GM21528 (cell line): Measurements from ENCODE around the gene AKAP1.
"Not testable (repeated sequence)": the region's sequence is repeated elsewhere in the genome, so short reads cannot be mapped to it uniquely, and the experiment has no call there.

Experiments used
- ATAC-seq: cut with Tn5 transposase; IDR thresholded peaks from one replicate; pipeline ENCODE4 v1.9.1; 2021; ENCODE audit warnings: mild to moderate bottlenecking, moderate library complexity; ENCODE audit not compliant: unreplicated experiment, low FRiP score

Gene AKAP1

GRCh38 chr17:57102660-57103059, 17.6 kb downstream of the AKAP1 start:
- ATAC-seq = not testable (repeated sequence)

DNA sequence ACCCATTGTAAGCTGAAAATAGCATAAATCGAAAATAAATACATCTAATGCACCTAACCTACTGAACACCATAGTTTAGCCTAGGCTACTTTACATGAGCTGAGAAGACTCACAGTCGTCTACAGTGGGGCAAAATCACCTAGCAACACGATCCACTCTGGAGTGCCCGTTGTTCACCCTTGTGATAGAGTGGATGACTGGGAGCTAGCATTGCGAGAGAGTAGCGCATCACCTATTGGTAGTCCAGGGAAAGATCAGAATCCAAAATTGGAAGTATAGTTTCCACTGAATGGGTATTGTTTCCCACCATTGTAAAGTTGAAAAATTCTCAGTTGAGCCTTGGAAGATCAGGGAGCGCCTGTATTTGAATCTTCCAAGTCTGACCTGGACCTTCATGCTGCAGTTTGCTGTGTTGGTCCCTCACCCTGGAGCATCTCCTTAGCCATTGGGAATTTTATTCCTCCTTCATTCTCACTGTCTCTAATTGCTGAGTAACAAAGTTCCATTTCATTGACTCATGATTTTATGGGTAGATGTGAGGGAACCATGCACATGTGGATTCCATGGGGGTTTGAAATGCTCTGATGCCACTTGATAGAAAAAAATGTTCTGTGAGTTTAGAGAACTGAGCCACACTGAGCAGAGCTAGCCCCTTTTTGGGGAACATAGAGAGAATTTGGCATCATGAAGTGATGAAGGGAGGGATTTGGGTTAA, 19.6 kb downstream of the AKAP1 start:
- no peak for ATAC-seq

DNA sequence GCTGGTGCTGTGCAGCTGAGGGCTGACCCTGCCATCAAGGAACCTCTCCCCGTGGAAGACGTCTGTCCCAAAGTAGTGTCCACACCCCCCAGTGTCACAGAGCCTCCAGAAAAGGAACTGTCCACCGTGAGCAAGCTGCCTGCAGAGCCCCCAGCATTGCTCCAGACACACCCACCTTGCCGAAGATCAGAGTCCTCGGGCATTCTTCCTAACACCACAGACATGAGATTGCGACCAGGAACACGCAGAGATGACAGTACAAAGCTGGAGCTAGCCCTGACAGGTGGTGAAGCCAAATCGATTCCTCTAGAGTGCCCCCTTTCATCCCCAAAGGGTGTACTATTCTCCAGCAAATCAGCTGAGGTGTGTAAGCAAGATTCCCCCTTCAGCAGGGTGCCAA, 20.5 kb downstream of the AKAP1 start:
- ATAC-seq = no peak

GRCh38 chr17:57106107-57106835, 21.2 kb downstream of the AKAP1 start:
- no peak for ATAC-seq

DNA sequence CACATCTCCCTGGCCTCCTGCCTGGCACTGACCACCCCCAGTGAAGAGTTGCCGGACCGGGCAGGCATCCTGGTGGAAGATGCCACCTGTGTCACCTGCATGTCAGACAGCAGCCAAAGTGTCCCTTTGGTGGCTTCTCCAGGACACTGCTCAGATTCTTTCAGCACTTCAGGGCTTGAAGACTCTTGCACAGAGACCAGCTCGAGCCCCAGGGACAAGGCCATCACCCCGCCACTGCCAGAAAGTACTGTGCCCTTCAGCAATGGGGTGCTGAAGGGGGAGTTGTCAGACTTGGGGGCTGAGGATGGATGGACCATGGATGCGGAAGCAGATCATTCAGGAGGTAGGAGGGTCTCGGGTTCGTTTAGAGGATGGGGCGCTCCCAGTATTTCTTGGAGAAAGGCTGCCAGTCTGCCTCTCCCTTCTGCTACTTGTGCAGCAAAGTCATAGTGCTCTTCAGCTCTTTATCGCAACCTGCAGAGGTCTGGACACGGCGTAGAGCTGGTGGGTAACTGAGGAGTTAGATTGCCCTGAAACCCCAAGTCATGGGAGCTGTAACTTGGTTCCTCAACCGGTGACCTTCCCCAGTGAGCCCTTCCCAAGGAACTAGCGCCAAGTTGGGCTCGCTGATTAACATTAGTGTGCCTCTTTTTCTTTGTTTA, 21.9 kb downstream of the AKAP1 start:
- no peak for ATAC-seq

- no peak for ATAC-seq
Measured at GRCh38 chr17:57107498-57108101, 22.6 kb downstream of the AKAP1 start.

- ATAC-seq = no peak
Measured at GRCh38 chr17:57108671-57109392, 23.8 kb downstream of the AKAP1 start.

DNA sequence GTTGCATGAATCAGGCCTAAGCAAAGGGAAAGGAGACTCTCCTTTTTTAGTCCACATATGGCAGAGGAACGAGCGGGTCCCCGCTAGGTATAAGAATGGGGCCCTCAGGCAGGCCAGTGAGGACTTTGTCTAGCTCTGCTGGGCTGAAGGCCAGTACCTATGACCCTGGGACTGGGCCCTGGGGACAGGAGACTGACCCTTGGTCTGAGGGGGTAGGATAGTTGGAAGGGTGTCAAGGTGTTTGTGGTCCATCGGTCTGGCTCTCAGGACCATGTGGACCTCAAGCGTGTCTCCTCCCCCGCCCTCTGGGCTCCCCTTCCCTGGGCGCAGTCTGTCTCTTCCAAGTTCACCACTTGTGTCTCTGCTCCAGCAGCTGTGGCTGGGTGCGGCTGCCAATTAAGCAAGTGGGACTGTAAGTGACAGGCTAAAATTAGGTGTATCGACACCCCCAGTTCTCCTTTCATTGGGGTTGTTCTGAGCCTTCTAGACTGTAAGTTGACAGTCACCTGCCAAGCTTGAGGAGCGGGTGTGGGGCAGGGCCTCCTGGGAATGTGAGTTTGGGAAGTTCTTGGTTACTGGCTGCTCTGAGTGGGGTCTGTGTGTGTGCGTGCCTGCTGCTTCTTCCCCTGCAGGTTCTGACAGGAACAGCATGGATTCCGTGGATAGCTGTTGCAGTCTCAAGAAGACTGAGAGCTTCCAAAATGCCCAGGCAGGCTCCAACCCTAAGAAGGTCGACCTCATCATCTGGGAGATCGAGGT, 24.5 kb downstream of the AKAP1 start:
- ATAC-seq = no peak

DNA sequence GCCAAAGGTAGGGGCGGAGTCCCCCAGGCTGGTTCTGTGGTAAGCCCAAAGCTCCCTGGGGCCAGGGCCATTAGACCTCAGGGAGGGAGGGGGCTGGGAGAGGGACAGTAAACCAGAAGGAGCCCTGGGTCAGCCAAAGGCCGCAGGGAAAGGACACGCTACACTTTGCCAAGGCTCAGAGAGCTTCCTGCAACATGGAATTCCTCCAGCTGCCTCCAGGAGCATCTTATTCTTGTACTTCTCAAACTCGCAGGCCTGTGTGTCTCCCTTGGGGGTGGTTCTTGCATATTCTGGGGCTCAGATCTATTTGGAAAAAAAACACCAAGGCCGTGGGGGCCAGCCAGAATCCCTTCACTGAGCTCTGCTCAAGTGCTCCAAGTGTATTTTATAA, 25.1 kb downstream of the AKAP1 start:
- ATAC-seq = no peak

DNA sequence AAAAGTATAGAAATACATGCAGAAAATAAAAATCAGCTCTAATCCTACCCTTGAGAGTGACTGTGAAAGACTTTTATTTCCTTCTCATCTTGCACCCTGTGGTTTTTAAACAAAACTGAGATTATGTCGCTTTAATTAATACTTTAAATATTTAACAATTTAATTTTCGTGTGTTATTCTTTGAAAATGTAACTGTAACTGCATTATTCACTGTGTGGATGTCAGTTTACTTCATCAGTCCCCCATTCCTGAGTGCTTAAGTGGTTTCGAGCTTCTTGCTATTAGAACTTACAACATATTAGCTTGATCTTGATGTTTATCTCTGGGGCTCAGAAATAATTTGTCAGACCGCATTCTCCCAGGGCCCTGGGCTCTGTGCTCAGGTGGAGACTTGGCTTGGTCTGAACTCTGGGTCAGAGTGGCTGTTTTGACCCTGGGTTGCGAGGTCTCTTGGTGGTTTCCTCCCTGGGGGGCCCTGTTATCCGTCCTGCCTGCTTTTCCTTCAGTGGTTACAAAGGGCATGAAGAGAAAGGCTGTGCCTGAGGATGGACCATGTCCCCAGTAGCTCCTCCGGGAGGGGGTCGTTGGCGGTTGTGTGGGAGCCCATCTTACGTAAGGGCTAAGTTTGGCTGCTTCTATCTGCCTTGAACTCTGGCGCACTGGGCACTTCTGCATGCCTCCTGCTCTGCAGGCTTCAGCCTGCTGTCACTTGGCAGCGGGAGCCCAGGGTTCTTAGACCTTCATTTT, 25.7 kb downstream of the AKAP1 start:
- ATAC-seq = no peak

- ATAC-seq = no peak
Measured at GRCh38 chr17:57111386-57111785, 26.3 kb downstream of the AKAP1 start.

DNA sequence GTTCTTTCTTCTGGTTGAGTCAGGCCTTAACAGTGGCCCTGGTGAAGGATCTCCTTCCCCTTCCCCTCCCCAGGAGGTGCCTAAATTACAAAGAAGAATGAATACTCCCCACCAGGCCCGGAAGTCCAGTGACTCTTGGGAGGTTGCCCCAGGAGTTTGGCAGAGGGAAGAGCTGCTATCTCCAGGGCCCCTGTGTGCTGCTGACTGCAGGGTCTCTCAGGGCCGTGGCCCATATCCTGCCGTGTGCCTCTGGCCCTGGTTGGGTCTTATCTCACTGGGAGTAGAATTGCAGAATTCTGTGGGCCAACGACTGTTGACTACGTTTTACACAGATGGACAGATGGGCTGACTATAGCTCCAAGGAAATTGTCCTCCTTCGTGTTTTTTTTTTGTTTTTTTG, 28.0 kb downstream of the AKAP1 start:
- no peak for ATAC-seq

GRCh38 chr17:57113656-57114055, 28.6 kb downstream of the AKAP1 start:
- no peak for ATAC-seq

GRCh38 chr17:57114085-57114673, 29.1 kb downstream of the AKAP1 start:
- ATAC-seq = no peak

- ATAC-seq = no peak
Measured at GRCh38 chr17:57115377-57115776, 30.3 kb downstream of the AKAP1 start.

- ATAC-seq = no peak
Measured at GRCh38 chr17:57115916-57116315, 30.9 kb downstream of the AKAP1 start.

GRCh38 chr17:57117798-57118197, 32.8 kb downstream of the AKAP1 start:
- no peak for ATAC-seq

- no peak for ATAC-seq
Measured at GRCh38 chr17:57120814-57121213, 35.8 kb downstream of the AKAP1 start.
